Hepatocyte (in vitro differentiated cells): ENCODE measurements around the gene EREG.

Experiments
- CTCF ChIP-seq: fragments of 200-600 bp; sonication (generic); IDR thresholded peaks from 2 replicates; pipeline ENCODE4 v1.5.1; 2016; ENCODE audit warnings: antibody characterized with exemption, mild to moderate bottlenecking; ENCODE audit not compliant: poor library complexity
- EZH2 ChIP-seq: fragments of 200-600 bp; sonication (generic); IDR thresholded peaks from 2 replicates; pipeline ENCODE4 v1.6.1; 2016; ENCODE audit warnings: antibody characterized with exemption, mild to moderate bottlenecking, borderline replicate concordance

GRCh38 chr4:74400395-74400794 lies 35.5 kb downstream of the EREG start:
- TF ChIP-seq CTCF (no peak), EZH2 (no peak)
